Fibroblast of skin of right quadriceps (primary cell): Measurements from ENCODE around the gene DCAF6.
"Not testable (repeated sequence)": the region's sequence is repeated elsewhere in the genome, so short reads cannot be mapped to it uniquely, and the experiment has no call there.

Experiments used
- DNase-seq: peaks from one replicate; pipeline ENCODE4 v3.0.0-alpha.2; 2013

DCAF6 gene

GRCh38 chr1:168032029-168032428, 95.5 kb downstream of the DCAF6 start:
- DNase-seq: no peak

- DNase-seq: no peak
Measured at GRCh38 chr1:168035345-168035744, 98.9 kb downstream of the DCAF6 start.

- no peak for DNase-seq
Measured at GRCh38 chr1:168042362-168042761, 105.9 kb downstream of the DCAF6 start.

GRCh38 chr1:168045311-168045710, 108.8 kb downstream of the DCAF6 start:
- no peak for DNase-seq

GRCh38 chr1:168050307-168050706, 113.8 kb downstream of the DCAF6 start:
- DNase-seq: no peak

- no peak for DNase-seq
Measured at GRCh38 chr1:168050880-168051279, 114.4 kb downstream of the DCAF6 start.

GRCh38 chr1:168053681-168054080, 117.2 kb downstream of the DCAF6 start:
- no peak for DNase-seq

GRCh38 chr1:168054117-168054516, 117.6 kb downstream of the DCAF6 start:
- no peak for DNase-seq

GRCh38 chr1:168056152-168056551, 119.7 kb downstream of the DCAF6 start:
- DNase-seq: not testable (repeated sequence)

GRCh38 chr1:168057355-168057754, 120.9 kb downstream of the DCAF6 start:
- no peak for DNase-seq

GRCh38 chr1:168057921-168058320, 121.4 kb downstream of the DCAF6 start:
- no peak for DNase-seq

GRCh38 chr1:168064216-168064615, 127.7 kb downstream of the DCAF6 start:
- DNase-seq: no peak

GRCh38 chr1:168065506-168065905, 129.0 kb downstream of the DCAF6 start:
- no peak for DNase-seq

GRCh38 chr1:168069384-168069783, 132.9 kb downstream of the DCAF6 start:
- DNase-seq: no peak

GRCh38 chr1:168079761-168080160, 143.3 kb downstream of the DCAF6 start:
- peak; percentile 72 for DNase-seq

- peak; percentile 75 for DNase-seq
Measured at GRCh38 chr1:168081373-168082007, 145.0 kb downstream of the DCAF6 start.

- DNase-seq: peak; percentile 64
Measured at GRCh38 chr1:168082008-168082876, 145.8 kb downstream of the DCAF6 start.

- DNase-seq: no peak
Measured at GRCh38 chr1:168083456-168084325, 147.2 kb downstream of the DCAF6 start.

GRCh38 chr1:168084396-168085231, 148.1 kb downstream of the DCAF6 start:
- peak; percentile 30 for DNase-seq

GRCh38 chr1:168085401-168085872, 149.0 kb downstream of the DCAF6 start:
- DNase-seq: no peak

GRCh38 chr1:168086438-168086837, 150.0 kb downstream of the DCAF6 start:
- DNase-seq: no peak

GRCh38 chr1:168087696-168088095, 151.2 kb downstream of the DCAF6 start:
- no peak for DNase-seq
